Uterus (tissue), 4 donors: ENCODE results near the gene KAT2A. TPM values are rescaled to one million over a fixed set of nuclear protein-coding genes. Genes with fewer than 3 reads are reported as not detected.

Experiments
- DNase-seq, 2 donors: peaks; one replicate each; pipeline ENCODE4 v3.0.0-alpha.2; 2019 to 2020
- H3K27ac ChIP-seq, 2 donors: fragments of 200-600 bp; sonication (generic); 1 replicate in 1 of 2; 2 replicates in 1 of 2; pipeline ENCODE4 v1.5.1; 2016 to 2018
- H3K27me3 ChIP-seq, 2 donors: fragments of 200-600 bp; sonication (generic); one replicate each; pipeline ENCODE4 v1.5.1; 2018 to 2019; ENCODE audit warnings: control low read depth in 1 of 2
- H3K36me3 ChIP-seq, 2 donors: fragments of 200-600 bp; sonication (generic); one replicate each; pipeline ENCODE4 v1.5.1; 2019; ENCODE audit warnings: control low read depth in 1 of 2
- H3K4me1 ChIP-seq, 2 donors: fragments of 200-600 bp; sonication (generic); one replicate each; pipeline ENCODE4 v1.5.1; 2018 to 2019; ENCODE audit warnings: control low read depth in 1 of 2
- H3K4me3 ChIP-seq, 2 donors: fragments of 200-600 bp; sonication (generic); 1 replicate in 1 of 2; 2 replicates in 1 of 2; pipeline ENCODE4 v1.5.1; 2018 to 2019; ENCODE audit warnings: mild to moderate bottlenecking in 1 of 2
- H3K9me3 ChIP-seq, 2 donors: fragments of 200-600 bp; sonication (generic); one replicate each; pipeline ENCODE4 v1.5.1; 2019; ENCODE audit warnings: control low read depth in 1 of 2
- POLR2A ChIP-seq, 2 donors: fragments of 450-650 bp; IDR thresholded peaks; one replicate each; pipeline ENCODE4 v1.6.1; 2016; ENCODE audit warnings: antibody characterized with exemption in 2 of 2, mild to moderate bottlenecking in 1 of 2, moderate library complexity in 1 of 2
- intact Hi-C: fragments of 100-400 bp; cut with DNase I; formaldehyde crosslinking; loops from one replicate; pipeline ENCODE4 v1.15.1; 2023; ENCODE audit warnings: low total_unique reads
- total RNA-seq, 4 donors: library from RNA; depleted of rRNA in 3 of 4; stranded (reverse); fragments of >200 nt in 3 of 4; gene quantifications; one replicate each; pipeline versions ENCODE4 v1.1.0 to v1.2.4, GENCODE V29; 2014 to 2023
- TF ChIP-seq, protein P1 (sequence below), 4 experiments: fragments of 200-600 bp in 2 of 4; fragments of 450-650 bp in 2 of 4; sonication (generic) in 2 of 4; IDR thresholded peaks; one replicate each; pipeline ENCODE4 v1.5.1; 2016 to 2019; ENCODE audit warnings: antibody characterized with exemption in 4 of 4, mild to moderate bottlenecking in 2 of 4, moderate library complexity in 1 of 4
- donor health status: DM: yes; HTN: yes; CAD: no.

KAT2A gene
- total RNA-seq, 4 donors from 2014 or later = 20.9 to 80.9 (median 39.2) TPM

DNA sequence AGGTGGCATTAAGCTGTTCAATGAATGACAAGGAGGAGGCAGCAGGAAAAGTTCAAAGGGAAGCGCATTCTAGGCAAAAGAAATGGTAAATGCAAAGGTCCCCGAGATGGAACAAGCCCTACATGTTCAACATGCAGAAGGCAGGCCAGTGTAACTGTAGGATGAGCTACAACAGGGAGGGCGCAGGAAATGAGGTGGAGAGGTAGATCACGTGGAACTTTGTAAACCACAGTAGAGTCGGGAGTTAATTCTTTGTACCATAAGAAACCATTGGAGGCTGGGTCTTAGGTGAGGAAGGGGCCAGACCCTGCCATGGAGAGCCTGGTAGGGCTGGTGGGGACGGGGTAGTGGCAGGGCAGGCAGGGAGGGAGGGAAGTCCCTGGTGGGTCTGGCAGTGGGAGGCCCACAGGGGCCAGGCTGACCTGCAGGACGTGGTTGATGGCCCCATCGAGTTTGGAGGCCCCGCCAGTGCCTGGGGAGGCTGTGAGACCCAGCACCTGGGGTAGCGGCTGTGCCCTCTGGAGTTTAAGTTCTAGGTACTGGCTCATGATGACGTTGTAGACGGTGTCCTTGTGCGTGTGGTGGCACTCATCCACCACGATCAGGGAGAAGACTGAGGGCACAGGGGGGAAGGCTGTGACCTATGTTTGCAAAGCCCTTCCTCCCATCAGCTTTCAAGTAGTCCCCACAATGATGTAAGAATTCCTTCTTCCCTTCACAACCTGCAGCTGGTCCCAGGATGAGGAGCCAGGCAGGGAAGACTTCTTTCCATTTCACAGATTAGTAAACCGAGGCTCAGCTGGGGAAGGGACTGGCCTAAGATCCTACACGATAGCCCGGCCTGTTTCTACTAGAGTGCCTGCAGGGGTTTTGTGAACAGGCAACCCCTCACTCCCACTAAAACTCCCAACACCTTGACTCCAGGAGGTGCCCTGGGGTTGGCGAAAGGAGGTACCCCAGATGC is 10.6 kb downstream of the KAT2A start:
- Histone ChIP-seq H3K27ac (peak overlapping the region in 1 of 2 donors; percentile 93), H3K4me1 (peaks cover 7 to 14% of the 10 kb centered on the region in 2 donors), H3K27me3 (no peaks in the 10 kb centered on the region), H3K4me3 (no peak overlapping the region), H3K9me3 (no peaks in the 10 kb centered on the region), H3K36me3 (no peaks in the 10 kb centered on the region)
- no peak for TF ChIP-seq POLR2A (IDR thresholded peaks at IDR 0.05)
- TF ChIP-seq, protein P1, sequence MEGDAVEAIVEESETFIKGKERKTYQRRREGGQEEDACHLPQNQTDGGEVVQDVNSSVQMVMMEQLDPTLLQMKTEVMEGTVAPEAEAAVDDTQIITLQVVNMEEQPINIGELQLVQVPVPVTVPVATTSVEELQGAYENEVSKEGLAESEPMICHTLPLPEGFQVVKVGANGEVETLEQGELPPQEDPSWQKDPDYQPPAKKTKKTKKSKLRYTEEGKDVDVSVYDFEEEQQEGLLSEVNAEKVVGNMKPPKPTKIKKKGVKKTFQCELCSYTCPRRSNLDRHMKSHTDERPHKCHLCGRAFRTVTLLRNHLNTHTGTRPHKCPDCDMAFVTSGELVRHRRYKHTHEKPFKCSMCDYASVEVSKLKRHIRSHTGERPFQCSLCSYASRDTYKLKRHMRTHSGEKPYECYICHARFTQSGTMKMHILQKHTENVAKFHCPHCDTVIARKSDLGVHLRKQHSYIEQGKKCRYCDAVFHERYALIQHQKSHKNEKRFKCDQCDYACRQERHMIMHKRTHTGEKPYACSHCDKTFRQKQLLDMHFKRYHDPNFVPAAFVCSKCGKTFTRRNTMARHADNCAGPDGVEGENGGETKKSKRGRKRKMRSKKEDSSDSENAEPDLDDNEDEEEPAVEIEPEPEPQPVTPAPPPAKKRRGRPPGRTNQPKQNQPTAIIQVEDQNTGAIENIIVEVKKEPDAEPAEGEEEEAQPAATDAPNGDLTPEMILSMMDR (IDR thresholded peaks at IDR 0.05) = no peak
- intact Hi-C loops = loop anchor here (10.0 kb wide), 1 partner anchor 146 kb away; the partner anchor contains the start of gene CNP
- DNase-seq = no peak

DNA sequence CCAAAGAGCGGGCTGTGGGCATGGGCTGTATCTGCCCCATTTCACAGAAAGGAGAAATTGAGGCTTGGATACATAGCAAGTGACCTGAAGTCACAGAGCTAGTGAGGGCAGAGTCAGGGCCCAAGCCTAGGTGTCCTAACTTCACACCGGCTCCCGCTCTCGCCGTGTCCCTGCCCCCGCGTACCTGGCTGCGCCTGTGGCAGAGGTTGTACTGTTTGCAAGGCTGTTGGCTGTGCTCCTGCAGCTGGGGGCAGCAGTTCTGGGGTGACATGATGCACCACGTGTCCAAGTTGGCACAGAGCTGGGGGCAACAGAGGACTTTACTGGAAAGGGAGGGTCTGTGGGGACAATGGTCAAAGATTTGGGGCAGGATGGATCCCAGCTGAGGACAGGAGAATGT is 12.1 kb downstream of the KAT2A start:
- H3K36me3 ChIP-seq = no peaks in the 10 kb centered on the region
- peaks cover 7 to 14% of the 10 kb centered on the region in 2 donors for H3K4me1 ChIP-seq
- no peak overlapping the region for H3K4me3 ChIP-seq
- no peak overlapping the region for H3K27ac ChIP-seq
- no peaks in the 10 kb centered on the region for H3K9me3 ChIP-seq
- DNase-seq = no peak
- H3K27me3 ChIP-seq = no peaks in the 10 kb centered on the region
- TF ChIP-seq, protein P1 (IDR thresholded peaks at IDR 0.05) = no peak
- no peak for TF ChIP-seq POLR2A (IDR thresholded peaks at IDR 0.05)
- intact Hi-C loops = no loop called here

DNA sequence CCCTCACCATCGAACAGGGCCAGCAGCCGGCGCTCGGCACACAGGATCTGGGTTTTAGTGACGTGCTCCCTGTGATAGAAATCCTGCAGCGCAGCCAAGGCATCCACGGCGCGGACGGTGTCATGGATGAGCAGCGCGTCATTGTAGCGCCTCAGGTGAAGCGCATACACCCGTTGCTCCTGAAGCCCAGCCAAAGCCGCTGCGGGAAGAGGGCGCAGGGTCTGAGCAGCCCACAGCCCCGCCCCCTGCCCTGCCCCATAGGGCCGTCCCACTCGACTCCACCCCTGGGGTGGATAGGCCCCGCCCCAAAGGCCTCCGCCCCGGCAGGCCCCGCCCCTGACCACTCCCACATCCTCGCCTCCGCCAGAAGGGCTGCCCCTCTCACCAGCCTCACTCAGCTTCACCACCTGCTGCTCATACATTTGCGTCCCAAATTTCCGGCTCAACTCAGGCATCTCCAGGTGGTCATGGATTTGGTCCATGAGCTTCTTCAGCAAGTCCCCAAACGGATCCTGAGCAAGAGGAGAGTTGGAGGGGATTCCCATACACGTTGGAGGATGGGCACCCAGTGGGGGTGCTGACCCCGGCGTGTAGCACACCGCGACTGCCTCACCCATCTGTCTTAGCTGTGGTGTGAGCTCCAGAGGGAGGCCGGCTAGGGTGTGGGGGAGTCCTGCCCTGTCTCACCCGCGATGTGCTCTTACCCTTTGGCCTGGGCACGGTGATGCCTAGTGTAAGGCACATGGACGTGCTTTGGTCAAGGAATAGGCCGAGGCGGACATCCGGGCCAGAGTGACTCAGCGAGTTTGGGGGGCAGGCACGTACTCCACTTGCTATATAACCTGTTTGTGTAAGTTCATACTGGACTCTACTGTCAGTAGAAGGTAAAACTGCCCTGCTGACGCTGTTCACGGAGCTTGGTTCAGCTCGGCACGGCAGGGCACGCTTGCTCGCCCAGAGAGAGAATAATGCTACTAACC is 13.3 kb downstream of the KAT2A start:
- intact Hi-C loops = no loop called here
- Histone ChIP-seq H3K9me3 (no peaks in the 10 kb centered on the region), H3K4me3 (no peak overlapping the region), H3K36me3 (no peaks in the 10 kb centered on the region), H3K4me1 (peaks cover 7 to 11% of the 10 kb centered on the region in 2 donors), H3K27me3 (no peaks in the 10 kb centered on the region), H3K27ac (no peak overlapping the region)
- TF ChIP-seq POLR2A (IDR thresholded peaks at IDR 0.05) = no peak
- TF ChIP-seq, protein P1 (IDR thresholded peaks at IDR 0.05) = no peak
- peak; percentile 56 to 66 for DNase-seq

DNA sequence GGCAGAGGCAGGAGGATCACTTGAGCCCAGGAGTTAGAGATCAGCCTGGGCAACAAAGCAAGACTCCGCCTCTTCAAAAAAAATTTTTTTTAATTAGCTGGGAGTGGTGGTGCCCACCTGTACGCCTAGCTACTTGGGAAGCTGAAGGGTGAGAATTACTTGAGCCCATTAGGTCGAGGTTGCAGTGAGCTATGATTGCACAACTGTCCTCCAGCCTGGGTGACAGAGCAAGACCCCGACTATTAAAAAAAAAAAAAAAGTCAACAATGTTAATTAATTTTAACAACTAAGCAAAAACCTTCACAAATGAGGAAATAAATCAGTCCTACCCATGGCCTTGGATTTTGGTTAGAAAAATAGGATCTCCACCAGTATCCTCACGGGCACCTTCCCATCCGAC is 14.0 kb downstream of the KAT2A start:
- Histone ChIP-seq H3K27ac (no peak overlapping the region), H3K9me3 (no peaks in the 10 kb centered on the region), H3K36me3 (no peaks in the 10 kb centered on the region), H3K4me1 (peaks cover 7 to 8% of the 10 kb centered on the region in 2 donors), H3K27me3 (no peaks in the 10 kb centered on the region), H3K4me3 (no peak overlapping the region)
- TF ChIP-seq, protein P1 (IDR thresholded peaks at IDR 0.05) = no peak
- no peak for TF ChIP-seq POLR2A (IDR thresholded peaks at IDR 0.05)
- DNase-seq = no peak
- intact Hi-C loops = no loop called here
